Measurements from ENCODE around the gene UBD. TPM values are rescaled to one million over a fixed set of nuclear protein-coding genes. Genes with fewer than 3 reads are reported as not detected.

The UBD gene
- total and polyA plus RNA-seq, 8 donors, result 0.66 to 331 (median 6.3) TPM

DNA sequence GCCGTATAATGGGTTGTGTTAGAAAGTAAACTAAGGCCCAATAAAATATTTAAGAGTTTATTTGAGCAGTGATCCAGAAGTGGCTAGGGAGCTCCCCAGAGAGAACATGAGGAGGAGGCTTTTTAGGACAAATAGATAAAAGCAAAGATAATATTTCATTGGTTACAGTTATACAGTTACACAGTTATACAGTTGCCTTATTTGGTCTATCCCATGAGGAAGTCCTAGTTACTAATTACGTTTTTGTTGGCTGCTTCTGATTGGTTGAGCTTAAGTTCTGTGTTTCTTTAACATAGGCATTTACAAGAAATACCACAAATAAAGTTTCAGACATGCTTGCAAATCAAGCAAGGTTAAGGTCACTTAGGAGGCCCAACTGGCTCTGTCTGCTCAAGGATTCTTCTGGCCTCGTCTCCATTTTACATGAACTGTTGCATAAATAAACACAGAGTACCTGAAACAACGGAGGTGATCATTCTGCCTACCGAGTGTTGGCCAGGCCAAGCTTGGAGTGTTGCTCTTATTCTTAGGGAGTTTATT, 7.0 kb downstream of the UBD start:
- H3K4me1 ChIP-seq, result peaks cover 4 to 6% (median 5%) of the 10 kb centered on the region in 3 donors
- DNase-seq (no peak), FAIRE-seq (peak; percentile 72), ATAC-seq (peak; percentile 69 to 86 (median 77))
- intact Hi-C loops (cut with DNase I), result no loop called here
- H3K9me3 ChIP-seq, result no peaks in the 10 kb centered on the region
- WGBS, 2 donors, result 54 to 62% methylated on average over 5 of the region's 5 CpGs
- peaks cover 0 to 18% (median 0%) of the 10 kb centered on the region in 4 donors for H3K27me3 ChIP-seq
- H3K36me3 ChIP-seq, result no peaks in the 10 kb centered on the region
- H3K4me3 ChIP-seq, result peak overlapping the region in 1 of 4 donors; percentile 41
- TF ChIP-seq CTCF (IDR thresholded peaks at IDR 0.05), result no peak
- peak overlapping the region in 1 of 4 donors; percentile 10 for H3K27ac ChIP-seq

DNA sequence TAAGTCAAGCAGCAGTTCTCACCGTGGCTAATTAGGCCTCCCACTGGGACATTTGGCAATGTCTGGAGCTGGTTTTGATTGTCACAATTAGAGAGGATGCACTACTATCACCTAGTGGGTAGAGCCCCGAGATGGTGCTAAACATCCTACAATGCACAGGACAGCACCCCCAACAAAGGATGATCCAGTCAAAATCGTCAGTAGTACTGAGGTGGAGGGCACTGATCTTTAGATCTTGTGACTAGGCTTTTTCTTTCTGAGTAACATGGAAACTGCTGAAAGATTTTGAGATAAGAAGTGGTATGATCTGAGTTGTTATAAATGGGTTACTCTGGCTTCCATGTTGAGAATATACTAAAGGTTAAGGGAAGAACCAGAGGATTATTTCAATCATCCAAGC, 12.0 kb downstream of the UBD start:
- H3K4me1 ChIP-seq, result no peaks in the 10 kb centered on the region
- no peak overlapping the region for H3K27ac ChIP-seq
- H3K36me3 ChIP-seq, result no peaks in the 10 kb centered on the region
- no peak overlapping the region for H3K4me3 ChIP-seq
- intact Hi-C loops (cut with DNase I), result no loop called here
- no peak for DNase-seq
- TF ChIP-seq CTCF (IDR thresholded peaks at IDR 0.05), result no peak
- no peak for ATAC-seq
- H3K9me3 ChIP-seq, result no peaks in the 10 kb centered on the region
- FAIRE-seq, result no peak
- H3K27me3 ChIP-seq, result no peaks in the 10 kb centered on the region
- WGBS, 2 donors, result 48 to 56% methylated on average over 3 of the region's 3 CpGs

- TF ChIP-seq CTCF (IDR thresholded peaks at IDR 0.05), result no peak
- no peak for DNase-seq
- FAIRE-seq, result no peak
- intact Hi-C loops (cut with DNase I), result no loop called here
- H3K9me3 ChIP-seq, result no peaks in the 10 kb centered on the region
- no peak overlapping the region for H3K27ac ChIP-seq
- H3K36me3 ChIP-seq, result no peaks in the 10 kb centered on the region
- H3K4me1 ChIP-seq, result no peaks in the 10 kb centered on the region
- WGBS, 2 donors, result 72 to 74% methylated on average over 4 of the region's 4 CpGs
- ATAC-seq, result no peak
- no peak overlapping the region for H3K4me3 ChIP-seq
- no peaks in the 10 kb centered on the region for H3K27me3 ChIP-seq
These were observed 21.7 kb downstream of the UBD start for GRCh38 chr6:29537714-29538403.

GRCh38 chr6:29532320-29532951, 27.1 kb downstream of the UBD start:
- no peaks in the 10 kb centered on the region for H3K4me1 ChIP-seq
- no peak overlapping the region for H3K27ac ChIP-seq
- H3K36me3 ChIP-seq, result no peaks in the 10 kb centered on the region
- FAIRE-seq (no peak), DNase-seq (no peak), ATAC-seq (no peak)
- H3K27me3 ChIP-seq, result no peaks in the 10 kb centered on the region
- TF ChIP-seq CTCF (IDR thresholded peaks at IDR 0.05), result no peak
- no peaks in the 10 kb centered on the region for H3K9me3 ChIP-seq
- intact Hi-C loops (cut with DNase I), result no loop called here
- 56 to 64% methylated on average over 2 of the region's 2 CpGs for WGBS, 2 donors
- H3K4me3 ChIP-seq, result no peak overlapping the region

- Histone ChIP-seq H3K27ac (no peak overlapping the region), H3K4me1 (no peaks in the 10 kb centered on the region), H3K36me3 (no peaks in the 10 kb centered on the region), H3K4me3 (no peak overlapping the region), H3K27me3 (no peaks in the 10 kb centered on the region), H3K9me3 (no peaks in the 10 kb centered on the region)
- FAIRE-seq (no peak), ATAC-seq (no peak), DNase-seq (no peak)
- WGBS, 2 donors, result 62 to 79% methylated on average over 3 of the region's 3 CpGs
- intact Hi-C loops (cut with DNase I), result no loop called here
- TF ChIP-seq CTCF (IDR thresholded peaks at IDR 0.05), result no peak
These were observed 27.9 kb downstream of the UBD start for GRCh38 chr6:29531668-29532067.
